HepG2 (cell line): ENCODE measurements around the gene HMBS. TPM values are rescaled to one million over a fixed set of nuclear protein-coding genes. Genes with fewer than 3 reads are reported as not detected.

ENCODE experiments used
- IKZF4 ChIP-seq: sonication (generic); formaldehyde crosslinking; IDR thresholded peaks from 2 replicates; pipeline ENCODE4 v1.5.1; 2020; ENCODE audit warnings: borderline replicate concordance, mild to moderate bottlenecking, low read depth, missing genetic modification reagents; ENCODE audit errors: not compliant biosample characterization
- JDP2 ChIP-seq: sonication (generic); formaldehyde crosslinking; IDR thresholded peaks from 2 replicates; pipeline ENCODE4 v1.8.1; 2022; ENCODE audit warnings: missing genetic modification reagents, borderline replicate concordance
- KMT2B ChIP-seq: IDR thresholded peaks from 2 replicates; pipeline ENCODE4 v1.6.1; 2016; ENCODE audit warnings: missing genetic modification reagents, missing compliant biosample characterization
- NCOA5 ChIP-seq: sonication (generic); formaldehyde crosslinking; IDR thresholded peaks from 2 replicates; pipeline ENCODE4 v1.4.0; 2020; ENCODE audit warnings: missing genetic modification reagents
- NONO ChIP-seq, 2 experiments: fragments of 450-650 bp in 1 of 2; sonication (generic) in 1 of 2; formaldehyde crosslinking in 1 of 2; IDR thresholded peaks in 1 of 2; conservative IDR thresholded peaks in 1 of 2; 2 replicates each; pipeline versions ENCODE4 v1.6.1 to v1.8.0; 2017 to 2022; ENCODE audit warnings: mild to moderate bottlenecking in 1 of 2, missing genetic modification reagents in 1 of 2, moderate library complexity in 1 of 2
- ONECUT2 ChIP-seq: sonication (generic); formaldehyde crosslinking; IDR thresholded peaks from 2 replicates; pipeline ENCODE4 v1.4.0; 2020; ENCODE audit warnings: missing genetic modification reagents
- RFXANK ChIP-seq: IDR thresholded peaks from 2 replicates; pipeline ENCODE4 v1.6.1; 2016
- ZNF550 ChIP-seq: sonication (generic); formaldehyde crosslinking; IDR thresholded peaks from 2 replicates; pipeline ENCODE4 v1.4.0; 2020; ENCODE audit warnings: mild to moderate bottlenecking, missing genetic modification reagents, borderline replicate concordance
- ZNF564 ChIP-seq: sonication (generic); formaldehyde crosslinking; IDR thresholded peaks from 2 replicates; pipeline ENCODE4 v1.8.1; 2023; ENCODE audit warnings: mild to moderate bottlenecking, missing genetic modification reagents
- ZZZ3 ChIP-seq: sonication (generic); formaldehyde crosslinking; IDR thresholded peaks from 2 replicates; pipeline ENCODE4 v1.4.0; 2020; ENCODE audit warnings: missing genetic modification reagents, mild to moderate bottlenecking, borderline replicate concordance
- polyA plus RNA-seq, 8 experiments: library from polyadenylated mRNA; depleted of rRNA in 3 of 8; stranded (reverse) in 7 of 8; unstranded in 1 of 8; fragments of >200 nt; fragmentation: Illumina TruSeq in 4 of 8; extraction: Trizol in 4 of 8; gene quantifications; 2 replicates each; pipeline versions ENCODE4 v1.2.1 to v1.2.3, GENCODE V29; 2011 to 2016; ENCODE audit warnings: low read depth in 4 of 8, missing spikeins in 1 of 8, mixed read lengths in 1 of 8; ENCODE audit not compliant: insufficient read depth in 1 of 8
- total RNA-seq, 5 experiments: library from RNA; depleted of rRNA; stranded (reverse); fragments of >200 nt; fragmentation: Illumina TruSeq; extraction: Trizol; gene quantifications; 2 replicates each; pipeline ENCODE4 v1.2.3, GENCODE V29; 2016; ENCODE audit warnings: low read depth in 1 of 5
- TF ChIP-seq, protein P1 (sequence below): sonication (generic); formaldehyde crosslinking; IDR thresholded peaks from 2 replicates; pipeline ENCODE4 v1.5.0; 2020; ENCODE audit warnings: missing genetic modification reagents
- TF ChIP-seq, protein P2 (sequence below): sonication (generic); formaldehyde crosslinking; IDR thresholded peaks from 2 replicates; pipeline ENCODE4 v1.4.0; 2020; ENCODE audit warnings: missing genetic modification reagents
- TF ChIP-seq, protein P3 (sequence below): sonication (generic); formaldehyde crosslinking; conservative IDR thresholded peaks from 2 replicates; pipeline ENCODE4 v1.8.1; 2023; ENCODE audit warnings: missing genetic modification reagents
- TF ChIP-seq, protein P4 (sequence below), 2 experiments: sonication (generic) in 1 of 2; formaldehyde crosslinking in 1 of 2; IDR thresholded peaks; 2 replicates each; pipeline versions ENCODE4 v1.4.0 to v1.6.1; 2016 to 2020; ENCODE audit warnings: borderline replicate concordance in 1 of 2, low read depth in 1 of 2, mild to moderate bottlenecking in 1 of 2, missing genetic modification reagents in 1 of 2

Gene HMBS
- total and polyA plus RNA-seq, 2 of the 13 experiments (the other 11 are each of a cell fraction or from before 2014, with no cell fraction given): 9.4 to 46.9 TPM

DNA sequence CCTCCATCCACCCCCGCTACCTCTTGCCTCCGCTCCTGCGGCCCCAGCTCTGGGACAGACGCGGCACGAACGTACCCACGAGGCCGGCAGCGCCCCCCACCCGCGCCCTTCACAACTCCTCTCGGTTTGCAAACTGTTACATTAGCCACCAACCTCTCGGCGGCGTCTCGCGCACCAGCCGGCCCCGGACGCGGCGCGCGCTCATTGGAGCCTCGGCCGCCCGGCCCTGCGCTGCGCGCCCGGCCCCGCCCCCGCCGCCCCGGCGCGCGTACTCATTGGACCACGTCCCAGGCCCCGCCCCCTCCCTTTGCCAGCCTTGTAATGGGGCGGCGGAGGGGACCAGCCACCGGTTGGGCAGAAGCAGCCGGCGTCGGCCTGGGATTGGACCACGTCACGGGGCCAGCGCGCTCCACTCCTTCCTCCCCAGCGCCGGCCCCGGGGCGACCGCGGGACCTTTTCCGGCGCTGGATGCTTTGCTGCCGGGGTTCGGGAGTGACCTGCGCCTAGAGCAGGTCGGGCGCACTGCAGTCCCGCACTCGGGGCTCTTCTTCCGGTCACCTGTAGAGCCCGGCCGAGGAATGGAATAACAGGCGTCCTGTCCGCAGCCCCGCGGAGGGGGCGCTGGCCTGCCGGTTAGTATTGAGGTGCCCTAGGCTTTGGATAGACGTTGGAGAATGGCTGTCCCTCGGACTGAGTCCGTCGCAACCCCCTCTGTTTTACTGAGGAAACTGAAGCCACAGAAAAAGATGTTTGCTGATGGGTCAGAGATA is 27.5 kb upstream of the HMBS start, which contains the start of gene HYOU1 (continued):
- TF ChIP-seq, protein P1, sequence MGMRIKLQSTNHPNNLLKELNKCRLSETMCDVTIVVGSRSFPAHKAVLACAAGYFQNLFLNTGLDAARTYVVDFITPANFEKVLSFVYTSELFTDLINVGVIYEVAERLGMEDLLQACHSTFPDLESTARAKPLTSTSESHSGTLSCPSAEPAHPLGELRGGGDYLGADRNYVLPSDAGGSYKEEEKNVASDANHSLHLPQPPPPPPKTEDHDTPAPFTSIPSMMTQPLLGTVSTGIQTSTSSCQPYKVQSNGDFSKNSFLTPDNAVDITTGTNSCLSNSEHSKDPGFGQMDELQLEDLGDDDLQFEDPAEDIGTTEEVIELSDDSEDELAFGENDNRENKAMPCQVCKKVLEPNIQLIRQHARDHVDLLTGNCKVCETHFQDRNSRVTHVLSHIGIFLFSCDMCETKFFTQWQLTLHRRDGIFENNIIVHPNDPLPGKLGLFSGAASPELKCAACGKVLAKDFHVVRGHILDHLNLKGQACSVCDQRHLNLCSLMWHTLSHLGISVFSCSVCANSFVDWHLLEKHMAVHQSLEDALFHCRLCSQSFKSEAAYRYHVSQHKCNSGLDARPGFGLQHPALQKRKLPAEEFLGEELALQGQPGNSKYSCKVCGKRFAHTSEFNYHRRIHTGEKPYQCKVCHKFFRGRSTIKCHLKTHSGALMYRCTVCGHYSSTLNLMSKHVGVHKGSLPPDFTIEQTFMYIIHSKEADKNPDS (CRISPR knock-in tag): no peak
- TF ChIP-seq NCOA5 (no peak), ZNF550 (CRISPR knock-in tag) (no peak), IKZF4 (CRISPR knock-in tag) (no peak), ZNF564 (CRISPR knock-in tag) (peak; percentile 76; the same call in 1 of the 2 replicates), NONO (IDR thresholded peaks at IDR 0.05) (no peak), NONO (CRISPR knock-in tag; conservative IDR thresholded peaks at IDR 0.05) (peak; percentile 75; the same call in 1 of the 2 replicates), ONECUT2 (CRISPR knock-in tag) (no peak), JDP2 (no peak), KMT2B (no peak), ZZZ3 (CRISPR knock-in tag) (no peak), RFXANK (CRISPR knock-in tag) (no peak)
- TF ChIP-seq, protein P2, sequence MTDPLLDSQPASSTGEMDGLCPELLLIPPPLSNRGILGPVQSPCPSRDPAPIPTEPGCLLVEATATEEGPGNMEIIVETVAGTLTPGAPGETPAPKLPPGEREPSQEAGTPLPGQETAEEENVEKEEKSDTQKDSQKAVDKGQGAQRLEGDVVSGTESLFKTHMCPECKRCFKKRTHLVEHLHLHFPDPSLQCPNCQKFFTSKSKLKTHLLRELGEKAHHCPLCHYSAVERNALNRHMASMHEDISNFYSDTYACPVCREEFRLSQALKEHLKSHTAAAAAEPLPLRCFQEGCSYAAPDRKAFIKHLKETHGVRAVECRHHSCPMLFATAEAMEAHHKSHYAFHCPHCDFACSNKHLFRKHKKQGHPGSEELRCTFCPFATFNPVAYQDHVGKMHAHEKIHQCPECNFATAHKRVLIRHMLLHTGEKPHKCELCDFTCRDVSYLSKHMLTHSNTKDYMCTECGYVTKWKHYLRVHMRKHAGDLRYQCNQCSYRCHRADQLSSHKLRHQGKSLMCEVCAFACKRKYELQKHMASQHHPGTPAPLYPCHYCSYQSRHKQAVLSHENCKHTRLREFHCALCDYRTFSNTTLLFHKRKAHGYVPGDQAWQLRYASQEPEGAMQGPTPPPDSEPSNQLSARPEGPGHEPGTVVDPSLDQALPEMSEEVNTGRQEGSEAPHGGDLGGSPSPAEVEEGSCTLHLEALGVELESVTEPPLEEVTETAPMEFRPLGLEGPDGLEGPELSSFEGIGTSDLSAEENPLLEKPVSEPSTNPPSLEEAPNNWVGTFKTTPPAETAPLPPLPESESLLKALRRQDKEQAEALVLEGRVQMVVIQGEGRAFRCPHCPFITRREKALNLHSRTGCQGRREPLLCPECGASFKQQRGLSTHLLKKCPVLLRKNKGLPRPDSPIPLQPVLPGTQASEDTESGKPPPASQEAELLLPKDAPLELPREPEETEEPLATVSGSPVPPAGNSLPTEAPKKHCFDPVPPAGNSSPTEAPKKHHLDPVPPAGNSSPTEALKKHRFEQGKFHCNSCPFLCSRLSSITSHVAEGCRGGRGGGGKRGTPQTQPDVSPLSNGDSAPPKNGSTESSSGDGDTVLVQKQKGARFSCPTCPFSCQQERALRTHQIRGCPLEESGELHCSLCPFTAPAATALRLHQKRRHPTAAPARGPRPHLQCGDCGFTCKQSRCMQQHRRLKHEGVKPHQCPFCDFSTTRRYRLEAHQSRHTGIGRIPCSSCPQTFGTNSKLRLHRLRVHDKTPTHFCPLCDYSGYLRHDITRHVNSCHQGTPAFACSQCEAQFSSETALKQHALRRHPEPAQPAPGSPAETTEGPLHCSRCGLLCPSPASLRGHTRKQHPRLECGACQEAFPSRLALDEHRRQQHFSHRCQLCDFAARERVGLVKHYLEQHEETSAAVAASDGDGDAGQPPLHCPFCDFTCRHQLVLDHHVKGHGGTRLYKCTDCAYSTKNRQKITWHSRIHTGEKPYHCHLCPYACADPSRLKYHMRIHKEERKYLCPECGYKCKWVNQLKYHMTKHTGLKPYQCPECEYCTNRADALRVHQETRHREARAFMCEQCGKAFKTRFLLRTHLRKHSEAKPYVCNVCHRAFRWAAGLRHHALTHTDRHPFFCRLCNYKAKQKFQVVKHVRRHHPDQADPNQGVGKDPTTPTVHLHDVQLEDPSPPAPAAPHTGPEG (CRISPR knock-in tag): no peak
- TF ChIP-seq, protein P3, sequence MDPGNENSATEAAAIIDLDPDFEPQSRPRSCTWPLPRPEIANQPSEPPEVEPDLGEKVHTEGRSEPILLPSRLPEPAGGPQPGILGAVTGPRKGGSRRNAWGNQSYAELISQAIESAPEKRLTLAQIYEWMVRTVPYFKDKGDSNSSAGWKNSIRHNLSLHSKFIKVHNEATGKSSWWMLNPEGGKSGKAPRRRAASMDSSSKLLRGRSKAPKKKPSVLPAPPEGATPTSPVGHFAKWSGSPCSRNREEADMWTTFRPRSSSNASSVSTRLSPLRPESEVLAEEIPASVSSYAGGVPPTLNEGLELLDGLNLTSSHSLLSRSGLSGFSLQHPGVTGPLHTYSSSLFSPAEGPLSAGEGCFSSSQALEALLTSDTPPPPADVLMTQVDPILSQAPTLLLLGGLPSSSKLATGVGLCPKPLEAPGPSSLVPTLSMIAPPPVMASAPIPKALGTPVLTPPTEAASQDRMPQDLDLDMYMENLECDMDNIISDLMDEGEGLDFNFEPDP (CRISPR knock-in tag): no peak
- TF ChIP-seq, protein P4, sequence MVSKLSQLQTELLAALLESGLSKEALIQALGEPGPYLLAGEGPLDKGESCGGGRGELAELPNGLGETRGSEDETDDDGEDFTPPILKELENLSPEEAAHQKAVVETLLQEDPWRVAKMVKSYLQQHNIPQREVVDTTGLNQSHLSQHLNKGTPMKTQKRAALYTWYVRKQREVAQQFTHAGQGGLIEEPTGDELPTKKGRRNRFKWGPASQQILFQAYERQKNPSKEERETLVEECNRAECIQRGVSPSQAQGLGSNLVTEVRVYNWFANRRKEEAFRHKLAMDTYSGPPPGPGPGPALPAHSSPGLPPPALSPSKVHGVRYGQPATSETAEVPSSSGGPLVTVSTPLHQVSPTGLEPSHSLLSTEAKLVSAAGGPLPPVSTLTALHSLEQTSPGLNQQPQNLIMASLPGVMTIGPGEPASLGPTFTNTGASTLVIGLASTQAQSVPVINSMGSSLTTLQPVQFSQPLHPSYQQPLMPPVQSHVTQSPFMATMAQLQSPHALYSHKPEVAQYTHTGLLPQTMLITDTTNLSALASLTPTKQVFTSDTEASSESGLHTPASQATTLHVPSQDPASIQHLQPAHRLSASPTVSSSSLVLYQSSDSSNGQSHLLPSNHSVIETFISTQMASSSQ (IDR thresholded peaks at IDR 0.05; ENCODE audit: low read depth): no peak
- TF ChIP-seq, protein P4 (CRISPR knock-in tag; IDR thresholded peaks at IDR 0.05; ENCODE audit: borderline replicate concordance): no peak
